A204.1 (cell line): ENCODE measurements around the gene KLF9.

Experiments
- FAIRE-seq: peaks from 2 replicates; lab custom pipeline; 2012; peaks lifted over from hg19 to GRCh38; lab: Jason Lieb, UNC

The KLF9 gene

GRCh38 chr9:70421272-70422180 is 7.1 kb upstream of the KLF9 start:
- FAIRE-seq: no peak

GRCh38 chr9:70420441-70421271 is 6.2 kb upstream of the KLF9 start:
- no peak for FAIRE-seq

- no peak for FAIRE-seq
Measured at GRCh38 chr9:70419556-70420440, 5.3 kb upstream of the KLF9 start.

GRCh38 chr9:70418822-70419555 is 4.5 kb upstream of the KLF9 start:
- no peak for FAIRE-seq

- no peak for FAIRE-seq
Measured at GRCh38 chr9:70415476-70415875, 1.0 kb upstream of the KLF9 start.

GRCh38 chr9:70415041-70415440 is 584 bp upstream of the KLF9 start:
- no peak for FAIRE-seq

- no peak for FAIRE-seq
Measured at GRCh38 chr9:70413464-70413798, 1.0 kb downstream of the KLF9 start.

GRCh38 chr9:70412832-70413463 is 1.5 kb downstream of the KLF9 start:
- no peak for FAIRE-seq

GRCh38 chr9:70411930-70412831 is 2.3 kb downstream of the KLF9 start:
- no peak for FAIRE-seq

- no peak for FAIRE-seq
Measured at GRCh38 chr9:70411121-70411929, 3.1 kb downstream of the KLF9 start.

- FAIRE-seq: no peak
Measured at GRCh38 chr9:70410368-70410767, 4.1 kb downstream of the KLF9 start.

- no peak for FAIRE-seq
Measured at GRCh38 chr9:70409800-70410199, 4.7 kb downstream of the KLF9 start.

- FAIRE-seq: no peak
Measured at GRCh38 chr9:70409280-70409679, 5.2 kb downstream of the KLF9 start.

- FAIRE-seq: no peak
Measured at GRCh38 chr9:70408393-70409040, 5.9 kb downstream of the KLF9 start.

GRCh38 chr9:70407081-70407503 is 7.4 kb downstream of the KLF9 start:
- no peak for FAIRE-seq

GRCh38 chr9:70406434-70406862 is 8.0 kb downstream of the KLF9 start:
- FAIRE-seq: no peak

GRCh38 chr9:70405808-70406433 is 8.5 kb downstream of the KLF9 start:
- FAIRE-seq: no peak

- no peak for FAIRE-seq
Measured at GRCh38 chr9:70404261-70404660, 10.2 kb downstream of the KLF9 start.
